HG03565 (cell line): ENCODE measurements around the gene OR6K3.
"Not testable (repeated sequence)": the region's sequence is repeated elsewhere in the genome, so short reads cannot be mapped to it uniquely, and the experiment has no call there.

Source experiments
- ATAC-seq: cut with Tn5 transposase; IDR thresholded peaks from one replicate; pipeline ENCODE4 v1.9.1; 2021; ENCODE audit warnings: mild to moderate bottlenecking, moderate library complexity; ENCODE audit not compliant: unreplicated experiment

OR6K3 gene

DNA sequence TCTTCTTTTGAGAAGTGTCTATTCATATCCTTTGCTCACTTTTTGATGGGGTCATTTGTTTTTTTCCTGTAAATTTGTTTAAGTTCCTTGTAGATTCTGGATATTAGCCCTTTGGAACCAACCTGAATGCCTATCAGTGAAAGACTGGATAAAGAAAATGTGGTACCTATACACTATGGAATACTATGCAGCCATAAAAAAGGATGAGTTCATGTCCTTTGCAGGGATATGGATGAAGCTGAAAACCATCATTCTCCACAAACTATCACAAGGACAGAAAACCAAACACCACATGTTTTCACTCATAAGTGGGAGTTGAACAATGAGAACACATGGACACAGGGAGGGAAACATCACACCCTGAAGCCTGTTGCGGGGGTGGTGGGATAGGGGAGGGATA is 32.2 kb downstream of the OR6K3 start:
- not testable (repeated sequence) for ATAC-seq

DNA sequence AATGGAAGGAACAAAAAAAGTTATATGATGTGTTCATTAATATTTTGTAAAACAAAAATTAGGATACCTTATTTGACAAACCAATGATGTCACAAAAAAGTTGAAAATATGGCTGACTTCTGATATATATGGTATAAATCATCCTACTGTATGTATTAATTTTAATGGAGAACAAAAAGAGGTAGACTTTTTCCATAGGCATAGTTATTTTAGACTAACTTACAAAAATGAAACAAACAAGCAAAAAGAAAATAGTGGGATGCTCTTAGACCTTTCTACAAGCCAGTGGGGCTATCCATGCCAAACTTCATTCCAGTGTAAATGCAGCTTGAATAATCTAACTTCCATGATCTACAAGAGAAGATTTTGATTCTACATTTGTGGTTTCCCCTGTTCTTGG is 33.5 kb downstream of the OR6K3 start:
- ATAC-seq = no peak

DNA sequence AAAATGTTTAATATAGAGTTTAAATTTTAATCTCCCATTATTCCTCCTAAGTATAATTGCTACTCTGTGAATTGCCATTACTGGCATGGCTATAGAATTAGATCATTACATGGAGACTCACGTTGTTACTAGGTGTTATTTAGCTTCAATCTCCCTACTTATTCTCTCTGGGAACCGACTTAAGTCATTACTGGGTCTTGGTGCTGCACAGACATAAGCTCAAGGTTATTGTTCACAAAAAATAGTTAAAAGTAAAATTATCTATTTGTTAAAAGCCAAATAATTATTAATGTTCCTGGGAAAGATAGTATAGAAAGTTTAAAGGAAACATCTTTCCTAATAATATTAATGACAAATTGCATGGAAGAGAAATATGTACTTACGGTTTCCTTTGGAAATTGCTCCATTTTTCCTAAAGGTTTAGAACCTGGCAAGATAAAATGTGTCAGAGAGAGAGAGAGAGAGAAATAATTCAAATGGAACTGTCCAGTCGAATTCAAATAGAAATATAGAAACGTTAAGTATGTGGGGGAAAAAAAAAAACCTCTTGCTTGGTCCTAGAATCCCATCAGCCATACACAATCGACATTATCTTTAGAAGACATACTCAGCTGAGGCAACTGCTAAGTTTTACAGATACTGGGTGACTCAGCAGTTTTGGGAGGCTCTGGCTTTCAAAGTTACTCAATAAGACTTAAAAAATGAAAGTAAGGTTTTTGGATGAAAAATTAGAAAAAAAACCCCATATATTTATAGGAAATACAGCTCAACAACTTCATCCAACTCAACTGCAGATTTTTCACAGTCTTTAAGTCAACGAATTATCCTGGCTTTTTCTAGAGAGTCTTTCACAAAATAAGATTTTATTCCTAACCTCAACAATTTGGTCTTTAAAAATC is 34.2 kb downstream of the OR6K3 start, which contains the start of gene SPTA1:
TSS of gene SPTA1 (minus strand) at position 605 of the 899 bp plus-strand sequence. CDS start at position 407, 198 bp downstream.
- ATAC-seq = no peak

DNA sequence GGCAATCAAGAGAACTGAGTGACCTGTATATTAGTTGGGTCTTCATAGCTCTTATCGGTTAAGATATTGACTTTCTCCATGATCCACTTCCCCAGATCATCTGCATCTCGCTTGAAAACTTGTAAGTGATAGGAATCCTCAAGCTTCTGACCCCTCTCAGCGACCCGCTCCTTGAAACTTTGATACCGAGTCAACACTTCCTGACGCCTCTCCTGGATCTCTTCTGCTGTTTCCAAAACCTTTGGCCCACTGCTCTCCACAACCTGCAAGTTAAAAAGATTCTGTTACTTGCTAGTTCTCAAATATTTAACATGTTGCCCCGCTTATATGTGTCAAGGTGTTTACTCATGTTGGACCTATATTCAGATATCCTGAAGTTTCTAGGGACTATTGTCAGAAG is 35.4 kb downstream of the OR6K3 start:
- ATAC-seq = no peak

DNA sequence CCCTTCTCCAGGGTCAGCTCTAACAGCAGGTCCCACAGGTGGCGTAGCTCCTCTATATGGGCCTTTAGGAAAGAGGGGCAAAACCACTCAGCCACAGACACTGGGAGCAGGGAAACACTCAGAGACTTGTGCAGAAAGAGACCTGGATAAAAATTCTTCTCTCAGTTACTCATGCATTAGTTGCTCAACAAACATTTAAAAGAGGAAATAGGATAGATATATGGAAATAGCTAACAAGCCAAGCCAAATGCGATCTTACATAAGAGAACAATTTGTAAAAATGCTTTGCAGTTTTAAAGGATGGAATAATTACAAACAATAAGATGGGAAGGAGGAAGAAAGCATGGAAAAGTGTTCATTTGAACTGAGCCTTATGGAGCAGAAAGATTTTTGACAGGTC is 38.9 kb downstream of the OR6K3 start:
- no peak for ATAC-seq

DNA sequence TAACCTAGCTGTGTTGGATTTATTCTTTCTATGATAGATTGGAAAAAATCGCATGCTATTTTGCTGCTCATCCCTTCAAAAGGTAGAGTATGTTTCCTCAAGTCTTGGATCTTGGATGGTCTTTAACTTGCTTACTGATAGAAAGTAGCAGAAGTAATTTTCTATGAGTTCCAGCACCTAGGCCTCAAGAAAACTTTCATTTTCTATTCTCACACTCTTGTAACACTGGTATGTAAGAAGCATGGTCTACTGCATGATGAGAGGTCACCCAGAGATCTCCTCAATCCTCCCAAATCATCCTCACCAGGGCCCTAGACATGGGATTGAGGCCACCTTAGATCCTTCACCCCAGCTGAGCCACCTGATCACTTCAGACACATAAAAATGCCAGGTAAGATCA is 41.2 kb downstream of the OR6K3 start:
- no peak for ATAC-seq

DNA sequence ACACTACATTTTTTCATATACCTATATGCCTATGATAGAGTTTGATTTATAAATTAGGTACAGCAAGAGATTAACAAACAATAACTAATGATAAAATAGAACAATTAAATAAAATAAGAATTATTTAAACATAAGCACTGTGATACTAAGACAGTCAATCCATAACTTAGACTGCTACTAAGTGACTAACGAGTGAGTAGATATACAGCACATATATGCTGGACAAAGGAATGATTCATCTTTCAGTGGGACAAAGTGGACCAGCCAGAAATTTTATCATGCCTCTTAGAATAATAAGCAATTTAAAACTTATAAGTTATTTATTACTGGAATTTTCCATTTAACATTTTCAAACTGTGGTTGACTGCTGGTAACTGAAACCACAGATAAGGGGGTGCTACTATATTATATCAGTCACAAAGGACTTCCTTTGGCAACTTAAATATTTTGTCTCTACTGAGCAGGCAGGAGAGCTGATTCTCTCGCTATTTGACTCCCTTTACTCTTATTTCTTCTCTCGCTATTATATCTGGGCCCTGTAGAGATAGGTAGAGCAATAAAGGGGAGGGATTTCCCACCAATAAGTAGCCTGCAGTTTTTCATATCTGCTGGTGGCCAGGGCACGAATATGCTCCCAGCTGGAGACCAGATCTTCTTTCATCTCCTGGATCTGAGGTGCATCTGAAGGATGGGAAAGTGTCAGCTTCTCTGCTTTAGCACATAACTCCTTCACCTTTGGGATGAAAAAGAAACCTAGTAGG is 44.8 kb downstream of the OR6K3 start:
- ATAC-seq = no peak

GRCh38 chr1:158674302-158674701 is 46.2 kb downstream of the OR6K3 start:
- ATAC-seq = no peak
